Forelimb muscle (tissue), 1 donor: Measurements from ENCODE around the gene CCL1. TPM values are rescaled to one million over a fixed set of nuclear protein-coding genes. Genes with fewer than 3 reads are reported as not detected.

Source experiments
- DNase-seq: peaks from one replicate; pipeline ENCODE4 v3.0.0-alpha.2; 2013; ENCODE audit warnings: low read depth
- polyA plus RNA-seq: library from polyadenylated mRNA; unstranded; fragments of 120-200 nt; gene quantifications from one replicate; pipeline ENCODE4 v1.2.1, GENCODE V29; 2013; ENCODE audit not compliant: insufficient read length

The CCL1 gene
- polyA plus RNA-seq, 1 donor: not detected

- no peak for DNase-seq
Observed at GRCh38 chr17:34383216-34383615, 20.2 kb upstream of the CCL1 start.

GRCh38 chr17:34382621-34383124, 19.6 kb upstream of the CCL1 start:
- no peak for DNase-seq

- no peak for DNase-seq
Observed at GRCh38 chr17:34379868-34380267, 16.8 kb upstream of the CCL1 start.

GRCh38 chr17:34378664-34379101, 15.7 kb upstream of the CCL1 start:
- no peak for DNase-seq

GRCh38 chr17:34377078-34377823, 14.2 kb upstream of the CCL1 start:
- no peak for DNase-seq

GRCh38 chr17:34375426-34375997, 12.5 kb upstream of the CCL1 start:
- no peak for DNase-seq

GRCh38 chr17:34374457-34374856, 11.4 kb upstream of the CCL1 start:
- DNase-seq: no peak

GRCh38 chr17:34371405-34372100, 8.5 kb upstream of the CCL1 start:
- DNase-seq: no peak

- no peak for DNase-seq
Observed at GRCh38 chr17:34370997-34371395, 8.0 kb upstream of the CCL1 start.

- DNase-seq: no peak
Observed at GRCh38 chr17:34370376-34370996, 7.5 kb upstream of the CCL1 start.

GRCh38 chr17:34369571-34369970, 6.5 kb upstream of the CCL1 start:
- no peak for DNase-seq

GRCh38 chr17:34368946-34369500, 6.0 kb upstream of the CCL1 start:
- no peak for DNase-seq

- DNase-seq: no peak
Observed at GRCh38 chr17:34368196-34368945, 5.3 kb upstream of the CCL1 start.

- no peak for DNase-seq
Observed at GRCh38 chr17:34367486-34368195, 4.6 kb upstream of the CCL1 start.

GRCh38 chr17:34366529-34367107, 3.6 kb upstream of the CCL1 start:
- no peak for DNase-seq

- DNase-seq: no peak
Observed at GRCh38 chr17:34366010-34366409, 3.0 kb upstream of the CCL1 start.

- DNase-seq: no peak
Observed at GRCh38 chr17:34365340-34365739, 2.3 kb upstream of the CCL1 start.

- DNase-seq: no peak
Observed at GRCh38 chr17:34364751-34365150, 1.7 kb upstream of the CCL1 start.

GRCh38 chr17:34361478-34362061, 1.5 kb downstream of the CCL1 start:
- peak; percentile 53 for DNase-seq
